ENCODE data around the gene SERPINB6. TPM values are rescaled to one million over a fixed set of nuclear protein-coding genes. Genes with fewer than 3 reads are reported as not detected.

SERPINB6 gene
- total and polyA plus RNA-seq, 9 of the 15 experiments (the other 6 are each of a cell fraction or from before 2014, with no cell fraction given) = 86.6 to 211 (median 143) TPM

- TF ChIP-seq REST (IDR thresholded peaks at IDR 0.05; ENCODE audit: borderline replicate concordance) (peak; percentile 70; the same call in 1 of the 2 replicates), REST (CRISPR knock-in tag; IDR thresholded peaks at IDR 0.05; ENCODE audit: low read depth) (no peak), ZNF707 (CRISPR knock-in tag; conservative IDR thresholded peaks at IDR 0.05) (no peak), ILK (tag; IDR thresholded peaks at IDR 0.05; ENCODE audit: borderline replicate concordance, low read depth) (no peak), CHCHD3 (CRISPR knock-in tag; IDR thresholded peaks at IDR 0.05) (no peak), LEF1 (IDR thresholded peaks at IDR 0.05) (peak; percentile 68), ETS2 (tag; IDR thresholded peaks at IDR 0.05; ENCODE audit: borderline replicate concordance, poor library complexity, severe bottlenecking) (no peak), SREBF1 (IDR thresholded peaks at IDR 0.05; ENCODE audit: borderline replicate concordance, low read depth, low read length) (0 out of 2 replicates have a peak, but pooled peaks have one; percentile 54), PKNOX1 (IDR thresholded peaks at IDR 0.05) (peak; percentile 84), TAL1 (IDR thresholded peaks at IDR 0.05) (peak; percentile 24; the same call in 1 of the 2 replicates), TSC22D4 (tag; IDR thresholded peaks at IDR 0.05) (no peak), SIN3A (IDR thresholded peaks at IDR 0.05; ENCODE audit: borderline replicate concordance in 2 of 2, control insufficient read depth in 1 of 2, low read depth in 2 of 2, low read length in 2 of 2) (peak; percentile 84 to 87; a peak in 2 of 4 replicates), NUFIP1 (IDR thresholded peaks at IDR 0.05; ENCODE audit: partially characterized antibody) (peak; percentile 86), BMI1 (IDR thresholded peaks at IDR 0.05; ENCODE audit: low read length) (no peak), CBX1 (IDR thresholded peaks at IDR 0.05; ENCODE audit: low read depth) (no peak)
- TF ChIP-seq, protein P1, sequence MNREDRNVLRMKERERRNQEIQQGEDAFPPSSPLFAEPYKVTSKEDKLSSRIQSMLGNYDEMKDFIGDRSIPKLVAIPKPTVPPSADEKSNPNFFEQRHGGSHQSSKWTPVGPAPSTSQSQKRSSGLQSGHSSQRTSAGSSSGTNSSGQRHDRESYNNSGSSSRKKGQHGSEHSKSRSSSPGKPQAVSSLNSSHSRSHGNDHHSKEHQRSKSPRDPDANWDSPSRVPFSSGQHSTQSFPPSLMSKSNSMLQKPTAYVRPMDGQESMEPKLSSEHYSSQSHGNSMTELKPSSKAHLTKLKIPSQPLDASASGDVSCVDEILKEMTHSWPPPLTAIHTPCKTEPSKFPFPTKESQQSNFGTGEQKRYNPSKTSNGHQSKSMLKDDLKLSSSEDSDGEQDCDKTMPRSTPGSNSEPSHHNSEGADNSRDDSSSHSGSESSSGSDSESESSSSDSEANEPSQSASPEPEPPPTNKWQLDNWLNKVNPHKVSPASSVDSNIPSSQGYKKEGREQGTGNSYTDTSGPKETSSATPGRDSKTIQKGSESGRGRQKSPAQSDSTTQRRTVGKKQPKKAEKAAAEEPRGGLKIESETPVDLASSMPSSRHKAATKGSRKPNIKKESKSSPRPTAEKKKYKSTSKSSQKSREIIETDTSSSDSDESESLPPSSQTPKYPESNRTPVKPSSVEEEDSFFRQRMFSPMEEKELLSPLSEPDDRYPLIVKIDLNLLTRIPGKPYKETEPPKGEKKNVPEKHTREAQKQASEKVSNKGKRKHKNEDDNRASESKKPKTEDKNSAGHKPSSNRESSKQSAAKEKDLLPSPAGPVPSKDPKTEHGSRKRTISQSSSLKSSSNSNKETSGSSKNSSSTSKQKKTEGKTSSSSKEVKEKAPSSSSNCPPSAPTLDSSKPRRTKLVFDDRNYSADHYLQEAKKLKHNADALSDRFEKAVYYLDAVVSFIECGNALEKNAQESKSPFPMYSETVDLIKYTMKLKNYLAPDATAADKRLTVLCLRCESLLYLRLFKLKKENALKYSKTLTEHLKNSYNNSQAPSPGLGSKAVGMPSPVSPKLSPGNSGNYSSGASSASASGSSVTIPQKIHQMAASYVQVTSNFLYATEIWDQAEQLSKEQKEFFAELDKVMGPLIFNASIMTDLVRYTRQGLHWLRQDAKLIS (CRISPR knock-in tag; IDR thresholded peaks at IDR 0.05) = 0 out of 2 replicates have a peak, but pooled peaks have one; percentile 19
Observed at GRCh38 chr6:3001773-3002293, 30.5 kb upstream of the SERPINB6 start (continued).

All from K562 (cell line).